ENCODE measurements around the gene PCDHB2. TPM values are rescaled to one million over a fixed set of nuclear protein-coding genes. Genes with fewer than 3 reads are reported as not detected.
A peak's percentile ranks its signal among the peaks of the same experiment; 100 is the strongest.

The PCDHB2 gene
- total and polyA plus RNA-seq, 2 of the 8 experiments (the other 6 are each of a cell fraction or from before 2014, with no cell fraction given) = 28.8 to 29.2 TPM

GRCh38 chr5:141135030-141135717, 40.8 kb downstream of the PCDHB2 start, which contains the start of gene PCDHB5:
PCDHB5 (plus strand) TSS chr5:141135206; CDS start chr5:141135435, 229 bp downstream.
- H2AFZ ChIP-seq (ENCODE audit: low read length) = peak within 1 kb of the TSS; percentile 76; the same call in 1 of the 2 replicates
- H2BK20ac ChIP-seq (ENCODE audit: low read length) = no peak within 1 kb of the TSS
- no peak within 1 kb of the TSS for H3K14ac ChIP-seq (ENCODE audit: insufficient read length)
- peak within 1 kb of the TSS; percentile 55 for H3K18ac ChIP-seq (ENCODE audit: extremely low read depth, low read length)
- POLR2A ChIA-PET (ENCODE audit: partially characterized antibody) = interaction anchor here (0.7 to 1.8 kb wide), 11 partner anchors 8 to 185 kb away, joined by 3 to 11 read pairs (median 4); partner anchors contain the start of genes PCDHB10, PCDHB16, PCDHB2 and PCDHB4
- H3K23ac ChIP-seq (ENCODE audit: insufficient read length) = no peak within 1 kb of the TSS
- no peak within 1 kb of the TSS for H3K56ac ChIP-seq (replicated peaks; ENCODE audit: insufficient read length, low read depth, low read length)
- no peaks in the 10 kb centered on the region for H4K20me1 ChIP-seq (replicated peaks in 1 of 2; ENCODE audit: control insufficient read depth in 1 of 2, insufficient read depth in 2 of 2, low read length in 2 of 2)
- CTCF ChIA-PET (ENCODE audit: partially characterized antibody) = interaction anchor here (0.6 to 2.4 kb wide), 51 partner anchors 9 to 429 kb away, joined by 3 to 29 read pairs (median 5); partner anchors contain the start of genes PCDHB10, PCDHB11, PCDHB12 and PCDHB14
- FAIRE-seq (peak; percentile 65), DNase-seq (ENCODE audit: low read depth in 1 of 2, low spot score in 2 of 2) (peak in 1 of 2 experiments; percentile 86)
- no peak within 1 kb of the TSS for H3K4ac ChIP-seq (replicated peaks; ENCODE audit: insufficient read length, low read depth, low read length)
- H3K79me2 ChIP-seq (ENCODE audit: control insufficient read depth in 1 of 2, insufficient read depth in 2 of 2, low read length in 2 of 2) = no peaks in the 10 kb centered on the region
- H3K9ac ChIP-seq (replicated peaks in 1 of 4; ENCODE audit: extremely low read depth in 1 of 4, low read depth in 3 of 4, low read length in 3 of 4) = peak within 1 kb of the TSS in 3 of 4 experiments; percentile 80 to 98 (median 84); a peak in 6 of 7 replicates
- H3K4me1 ChIP-seq (replicated peaks in 1 of 4; ENCODE audit: control insufficient read depth in 3 of 4, insufficient read depth in 4 of 4, low read length in 3 of 4) = no peaks in the 10 kb centered on the region
- peak within 1 kb of the TSS; percentile 56 to 67 for H3K4me2 ChIP-seq (ENCODE audit: insufficient read depth in 1 of 2, low read depth in 2 of 2, low read length in 2 of 2)
- H3K27me3 ChIP-seq (replicated peaks in 1 of 4; ENCODE audit: control insufficient read depth in 3 of 4, extremely low read depth in 1 of 4, insufficient read depth in 3 of 4, low read length in 3 of 4) = no peaks in the 10 kb centered on the region
- peak within 1 kb of the TSS; percentile 2 for H4K91ac ChIP-seq (replicated peaks; ENCODE audit: insufficient read length, low read length)
- H2BK5ac ChIP-seq (ENCODE audit: low read depth, low read length) = peak within 1 kb of the TSS; percentile 76; the same call in 1 of the 2 replicates
- H3K36me3 ChIP-seq (ENCODE audit: control insufficient read depth in 2 of 4, insufficient read depth in 4 of 4, low read length in 3 of 4) = peaks cover 0 to 12% (median 3%) of the 10 kb centered on the region in 4 experiments; a peak in 3 of 8 replicates
- peak within 1 kb of the TSS; percentile 37 for H2BK120ac ChIP-seq (replicated peaks; ENCODE audit: low read depth, low read length)
- peak within 1 kb of the TSS; percentile 78 for H4K5ac ChIP-seq (ENCODE audit: insufficient read length, low read depth, low read length)
- 49% methylated on average over 22 of the region's 22 CpGs; no CpG with 5 or more reads in 1 of the 2 experiments for WGBS, 2 experiments (ENCODE audit: extremely low coverage in 1 of 2, insufficient coverage in 1 of 2, insufficient read length in 1 of 2, insufficient replicate concordance in 2 of 2, low coverage in 1 of 2, low lambda C conversion rate in 2 of 2, missing lambda C conversion rate in 1 of 2)
- H2BK12ac ChIP-seq (ENCODE audit: low read depth, low read length) = peak within 1 kb of the TSS; percentile 69; the same call in 1 of the 2 replicates
- H3K4me3 ChIP-seq (ENCODE audit: extremely low read depth in 1 of 4, insufficient read depth in 2 of 4, low read depth in 3 of 4, low read length in 4 of 4) = peak within 1 kb of the TSS; percentile 60 to 98 (median 64)
- no peaks in the 10 kb centered on the region for H3K79me1 ChIP-seq (ENCODE audit: low read depth, low read length)
- H2BK15ac ChIP-seq (ENCODE audit: low read length) = no peak within 1 kb of the TSS
- H3K23me2 ChIP-seq (ENCODE audit: low read depth, low read length) = 0 out of 2 replicates have a peak, but pooled peaks cover 2% of the 10 kb centered on the region
- peak within 1 kb of the TSS; percentile 30; the same call in 1 of the 2 replicates for H4K8ac ChIP-seq (ENCODE audit: extremely low read depth, insufficient read depth, low read length)
- peaks cover 20 to 31% of the 10 kb centered on the region in 2 experiments for H3K9me3 ChIP-seq (ENCODE audit: insufficient read depth in 2 of 2, low read depth in 1 of 2, low read length in 1 of 2)
- H2AK5ac ChIP-seq (ENCODE audit: low read depth, low read length) = peak within 1 kb of the TSS; percentile 40; the same call in 1 of the 2 replicates
- H3K27ac ChIP-seq (ENCODE audit: low read depth, low read length) = peak within 1 kb of the TSS; percentile 70
- peak in 1 of 2 experiments; percentile 49; a peak in 1 of 3 replicates for TF ChIP-seq POLR2A (IDR thresholded peaks at IDR 0.05; ENCODE audit: control extremely low read depth in 1 of 2, low read depth in 2 of 2, low read length in 2 of 2)
- no peak for TF ChIP-seq SIRT6 (IDR thresholded peaks at IDR 0.05; ENCODE audit: low read length)
- peak; percentile 94 for TF ChIP-seq YY1 (IDR thresholded peaks at IDR 0.05; ENCODE audit: low read depth, low read length)
- TF ChIP-seq CTCF (IDR thresholded peaks at IDR 0.05; ENCODE audit: control extremely low read depth in 1 of 3, insufficient read depth in 1 of 3, low read depth in 1 of 3, low read length in 3 of 3) = peak; percentile 43 to 77 (median 72)
- TF ChIP-seq MAFK (IDR thresholded peaks at IDR 0.05; ENCODE audit: low read depth, low read length) = 0 out of 2 replicates have a peak, but pooled peaks have one; percentile 8
- 0 out of 2 replicates have a peak, but pooled peaks have one; percentile 33 for TF ChIP-seq BACH1 (IDR thresholded peaks at IDR 0.05; ENCODE audit: low read length)
- TF ChIP-seq TAF1 (IDR thresholded peaks at IDR 0.05; ENCODE audit: low read depth, low read length) = peak; percentile 45; the same call in 1 of the 2 replicates
- no peak for TF ChIP-seq SP2 (IDR thresholded peaks at IDR 0.05; ENCODE audit: low read length)
- peak; percentile 33 for TF ChIP-seq ASH2L (IDR thresholded peaks at IDR 0.05; ENCODE audit: low read length)
